SK-N-SH (cell line): ENCODE data around the gene ENDOV. TPM values are rescaled to one million over a fixed set of nuclear protein-coding genes. Genes with fewer than 3 reads are reported as not detected.

ENCODE experiments used
- CTCF ChIA-PET: fragments of 300-600, 350-600 bp; formaldehyde crosslinking; extraction: SDS; loops from one replicate; lab custom pipeline; 2021; lab: Yijun Ruan, JAX
- POLR2A ChIA-PET: fragments of 350-600 bp; sonication (Branson Sonifier 250); formaldehyde crosslinking; extraction: SDS; loops from one replicate; lab custom pipeline; 2020; ENCODE audit warnings: antibody characterized with exemption, inconsistent platforms; lab: Yijun Ruan, JAX
- DNase-seq: peaks from one replicate; pipeline ENCODE4 v3.0.0; 2012
- H2AFZ ChIP-seq: fragments of 200-600 bp; sonication (generic); 2 replicates; pipeline ENCODE4 v1.8.1; 2016; ENCODE audit warnings: antibody characterized with exemption, mild to moderate bottlenecking, low read depth
- H3F3A ChIP-seq: fragments of 200-600 bp; sonication (generic); replicated peaks from 2 replicates; pipeline ENCODE3; 2016; ENCODE audit warnings: antibody characterized with exemption, mild to moderate bottlenecking; ENCODE audit not compliant: insufficient read depth
- H3K27ac ChIP-seq, 2 experiments: fragments of 200-500 bp in 1 of 2; fragments of 200-600 bp in 1 of 2; sonication (Bioruptor generic) in 1 of 2; sonication (generic), shearing (Covaris generic) in 1 of 2; 2 replicates each; pipeline versions ENCODE4 v1.5.1 to v1.6.1; 2014 to 2016; ENCODE audit warnings: low read depth in 2 of 2, inconsistent platforms in 1 of 2, low read length in 1 of 2, mild to moderate bottlenecking in 1 of 2, mixed read lengths in 1 of 2
- H3K27me3 ChIP-seq: fragments of 200-600 bp; sonication (generic), shearing (Covaris generic); 2 replicates; pipeline ENCODE4 v1.6.1; 2016; ENCODE audit warnings: mixed run types; ENCODE audit not compliant: insufficient read depth
- H3K36me3 ChIP-seq, 2 experiments: fragments of 200-500 bp in 1 of 2; fragments of 200-600 bp in 1 of 2; sonication (Bioruptor generic) in 1 of 2; sonication (generic) in 1 of 2; replicated peaks in 1 of 2; 2 replicates each; pipeline versions ENCODE3 to v1.5.1; 2014 to 2016; ENCODE audit warnings: low read length in 1 of 2, mild to moderate bottlenecking in 1 of 2; ENCODE audit not compliant: insufficient read depth in 2 of 2, control insufficient read depth in 1 of 2
- H3K4me1 ChIP-seq, 2 experiments: fragments of 200-500 bp in 1 of 2; fragments of 200-600 bp in 1 of 2; sonication (Bioruptor generic) in 1 of 2; sonication (generic), shearing (Covaris generic) in 1 of 2; 2 replicates each; pipeline versions ENCODE4 v1.5.1 to v1.6.1; 2014 to 2016; ENCODE audit warnings: low read depth in 1 of 2, low read length in 1 of 2, mixed run types in 1 of 2; ENCODE audit not compliant: insufficient read depth in 2 of 2, control insufficient read depth in 1 of 2
- H3K4me2 ChIP-seq: fragments of 200-600 bp; sonication (generic), shearing (Covaris generic); 2 replicates; pipeline ENCODE4 v1.6.1; 2017; ENCODE audit warnings: mixed run types
- H3K4me3 ChIP-seq, 2 experiments: fragments of 200-500 bp in 1 of 2; fragments of 200-600 bp in 1 of 2; sonication (Bioruptor generic) in 1 of 2; sonication (generic), shearing (Covaris generic) in 1 of 2; 2 replicates each; pipeline versions ENCODE4 v1.5.1 to v1.8.1; 2014 to 2016; ENCODE audit warnings: low read depth in 2 of 2, inconsistent platforms in 1 of 2, low read length in 1 of 2, mild to moderate bottlenecking in 1 of 2, mixed read lengths in 1 of 2, moderate library complexity in 1 of 2
- H3K79me2 ChIP-seq: fragments of 200-600 bp; sonication (generic); 2 replicates; pipeline ENCODE4 v1.8.1; 2017; ENCODE audit warnings: mild to moderate bottlenecking; ENCODE audit not compliant: insufficient read depth
- H3K9ac ChIP-seq: fragments of 200-600 bp; sonication (generic); 2 replicates; pipeline ENCODE4 v1.6.1; 2017; ENCODE audit warnings: mixed run types
- H3K9me2 ChIP-seq: fragments of 200-600 bp; sonication (generic); 2 replicates; pipeline ENCODE4 v1.6.1; 2017; ENCODE audit warnings: mixed run types
- H3K9me3 ChIP-seq: fragments of 200-600 bp; sonication (generic); 2 replicates; pipeline ENCODE4 v1.6.1; 2017; ENCODE audit warnings: mixed run types, mild to moderate bottlenecking, moderate library complexity
- H4K20me1 ChIP-seq: fragments of 200-600 bp; sonication (generic); 2 replicates; pipeline ENCODE4 v1.6.1; 2017; ENCODE audit warnings: mild to moderate bottlenecking, mixed run types; ENCODE audit not compliant: insufficient read depth
- ELF1 ChIP-seq: IDR thresholded peaks from 2 replicates; pipeline ENCODE4 v1.4.0; 2012
- EP300 ChIP-seq, 2 experiments: IDR thresholded peaks; 2 replicates each; pipeline versions ENCODE4 v1.4.0 to v1.6.1; 2012; ENCODE audit warnings: borderline replicate concordance in 1 of 2, low read depth in 1 of 2, low read length in 1 of 2
- EZH2phosphoT487 ChIP-seq: fragments of 200-600 bp; sonication (generic); IDR thresholded peaks from 2 replicates; pipeline ENCODE4 v1.6.1; 2017; ENCODE audit warnings: low read depth, mixed run types, mild to moderate bottlenecking, antibody characterized with exemption, moderate library complexity, borderline replicate concordance
- FOSL2 ChIP-seq: IDR thresholded peaks from 2 replicates; pipeline ENCODE4 v1.4.0; 2012; ENCODE audit warnings: low read depth, mild to moderate bottlenecking, moderate library complexity, borderline replicate concordance
- FOXJ3 ChIP-seq: sonication (generic); formaldehyde crosslinking; IDR thresholded peaks from 2 replicates; pipeline ENCODE4 v1.5.1; 2020; ENCODE audit warnings: mild to moderate bottlenecking, missing genetic modification reagents
- IRF3 ChIP-seq: fragments of 150-350 bp; IDR thresholded peaks from 2 replicates; pipeline ENCODE4 v1.6.1; 2016; ENCODE audit warnings: mild to moderate bottlenecking, low read depth, low read length
- NFIC ChIP-seq: IDR thresholded peaks from 2 replicates; pipeline ENCODE4 v1.4.0; 2012; ENCODE audit warnings: borderline replicate concordance
- PBX3 ChIP-seq: IDR thresholded peaks from 2 replicates; pipeline ENCODE4; 2012
- POLR2AphosphoS5 ChIP-seq: IDR thresholded peaks from 2 replicates; pipeline ENCODE4 v1.6.1; 2012; ENCODE audit warnings: low read depth, low read length
- RCOR1 ChIP-seq: fragments of 150-350 bp; IDR thresholded peaks from 2 replicates; pipeline ENCODE4 v1.6.1; 2017; ENCODE audit warnings: antibody characterized with exemption, low read length
- SMC3 ChIP-seq: IDR thresholded peaks from 2 replicates; pipeline ENCODE4 v1.6.1; 2012; ENCODE audit warnings: low read depth, low read length, improper control_type of control experiment
- TAF1 ChIP-seq: IDR thresholded peaks from 2 replicates; pipeline ENCODE4 v1.6.1; 2012; ENCODE audit warnings: low read depth, mild to moderate bottlenecking, low read length, moderate library complexity, borderline replicate concordance
- USF1 ChIP-seq: IDR thresholded peaks from 2 replicates; pipeline ENCODE4 v1.4.0; 2012; ENCODE audit warnings: low read depth, borderline replicate concordance
- USF2 ChIP-seq: fragments of 150-350 bp; IDR thresholded peaks from 2 replicates; pipeline ENCODE4 v1.6.1; 2017; ENCODE audit warnings: antibody characterized with exemption, low read length, low read depth, borderline replicate concordance
- YY1 ChIP-seq: IDR thresholded peaks from 2 replicates; pipeline ENCODE4 v1.4.0; 2012; ENCODE audit warnings: low read depth, mild to moderate bottlenecking
- ZBTB33 ChIP-seq: IDR thresholded peaks from 2 replicates; pipeline ENCODE4 v1.4.0; 2012; ENCODE audit warnings: low read depth, borderline replicate concordance
- WGBS: methylation state at CpG from one replicate; pipeline ENCODE4 v1.1.6; 2017; ENCODE audit warnings: low lambda C conversion rate; 5-methylcytosine and 5-hydroxymethylcytosine counted together
- polyA plus RNA-seq, 3 experiments: library from polyadenylated mRNA; depleted of rRNA; stranded (reverse); fragments of >200 nt; gene quantifications; 2 replicates each; pipeline ENCODE4 v1.2.3, GENCODE V29; 2012

Gene ENDOV
- polyA plus RNA-seq, 1 of the 3 experiments (the other 2 are of a cell fraction), result 83.6 TPM

- Histone ChIP-seq H3K9me3 (no peaks in the 10 kb centered on the region), H4K20me1 (no peaks in the 10 kb centered on the region), H3F3A (peaks cover 7% of the 10 kb centered on the region), H2AFZ (no peak overlapping the region), H3K9ac (no peak overlapping the region), H3K9me2 (no peaks in the 10 kb centered on the region), H3K4me1 (peaks cover 0 to 8% of the 10 kb centered on the region in 2 experiments; a peak in 2 of 4 replicates), H3K4me2 (no peak overlapping the region), H3K27me3 (no peaks in the 10 kb centered on the region), H3K79me2 (no peaks in the 10 kb centered on the region), H3K36me3 (peaks cover 82 to 93% of the 10 kb centered on the region in 2 experiments), H3K27ac (no peak overlapping the region), H3K4me3 (no peak overlapping the region)
- DNase-seq, result no peak
- TF ChIP-seq YY1 (no peak), IRF3 (no peak), ELF1 (no peak), NFIC (no peak), PBX3 (no peak), RCOR1 (no peak), POLR2AphosphoS5 (no peak), FOSL2 (no peak), SMC3 (no peak), TAF1 (no peak), FOXJ3 (CRISPR knock-in tag) (no peak), USF2 (no peak), USF1 (no peak), EP300 (IDR thresholded peaks at IDR 0.05; ENCODE audit: borderline replicate concordance in 1 of 2, low read depth in 1 of 2, low read length in 1 of 2) (no peak), ZBTB33 (no peak), EZH2phosphoT487 (no peak)
- ChIA-PET CTCF (no interaction called here), POLR2A (no interaction called here)
- WGBS, result 91% methylated on average over 20 of the region's 21 CpGs
Measured at GRCh38 chr17:80380555-80381002, 34.4 kb upstream of the ENDOV start.
